CD4-positive, alpha-beta T cell (primary cell): ENCODE measurements around the gene PITPNM3. TPM values are rescaled to one million over a fixed set of nuclear protein-coding genes. Genes with fewer than 3 reads are reported as not detected.

Experiments used
- ATAC-seq: fragments of 200-7000 bp; cut with Tn5 transposase; one replicate; pipeline ENCODE4 v1.10.0; 2022; ENCODE audit warnings: mild to moderate bottlenecking; ENCODE audit not compliant: poor library complexity
- CTCF ChIA-PET: fragments of 350-600 bp; sonication (Branson Sonifier 250); formaldehyde crosslinking; loops from one replicate; lab custom pipeline; 2021; ENCODE audit warnings: antibody characterized with exemption, inconsistent platforms; lab: Charles Lee
- POLR2A ChIA-PET: fragments of 350-600 bp; sonication (Branson Sonifier 250); formaldehyde crosslinking; loops from one replicate; lab custom pipeline; 2021; ENCODE audit warnings: antibody characterized with exemption, inconsistent platforms; lab: Charles Lee
- DNase-seq, 14 experiments: peaks; one replicate each; pipeline ENCODE4 v3.0.0-alpha.2; 2013 to 2020; ENCODE audit warnings: mixed read lengths in 2 of 14
- H3K27ac ChIP-seq, 2 donors: one replicate each; pipeline versions ENCODE4 v1.5.1 to v1.7.0; 2013; ENCODE audit warnings: low read length in 2 of 2, low read depth in 1 of 2, mild to moderate bottlenecking in 1 of 2
- H3K27me3 ChIP-seq, 2 experiments: 1 replicate in 1 of 2; 2 replicates in 1 of 2; pipeline versions ENCODE4 v1.6.1 to v1.7.0; 2013; ENCODE audit warnings: low read length in 2 of 2, control low read depth in 1 of 2, mild to moderate bottlenecking in 1 of 2, moderate library complexity in 1 of 2; ENCODE audit not compliant: insufficient read depth in 2 of 2, control insufficient read depth in 1 of 2
- H3K36me3 ChIP-seq: one replicate; pipeline ENCODE4 v1.6.1; 2013; ENCODE audit warnings: low read length, control low read depth; ENCODE audit not compliant: insufficient read depth
- H3K4me1 ChIP-seq: one replicate; pipeline ENCODE4 v1.6.1; 2013; ENCODE audit warnings: low read length, control low read depth; ENCODE audit not compliant: insufficient read depth
- H3K4me3 ChIP-seq: one replicate; pipeline ENCODE4 v1.5.1; 2013; ENCODE audit warnings: mild to moderate bottlenecking, low read length, moderate library complexity
- H3K9me3 ChIP-seq, 2 experiments: 1 replicate in 1 of 2; 2 replicates in 1 of 2; pipeline versions ENCODE4 v1.6.1 to v1.7.0; 2013; ENCODE audit warnings: low read length in 2 of 2, mild to moderate bottlenecking in 2 of 2, control low read depth in 1 of 2, moderate library complexity in 1 of 2; ENCODE audit not compliant: control insufficient read depth in 1 of 2, insufficient read depth in 1 of 2
- H3K27ac Mint-ChIP-seq: one replicate; pipeline ENCODE4 v1.8.0; 2020; ENCODE audit warnings: mixed read lengths
- H3K27me3 Mint-ChIP-seq: one replicate; pipeline ENCODE4 v1.8.0; 2021; ENCODE audit warnings: mixed read lengths
- H3K36me3 Mint-ChIP-seq: one replicate; pipeline ENCODE4 v1.8.0; 2021; ENCODE audit warnings: low read depth, mixed read lengths
- H3K4me1 Mint-ChIP-seq: one replicate; pipeline ENCODE4 v1.8.0; 2021; ENCODE audit warnings: low read depth, mixed read lengths
- H3K4me3 Mint-ChIP-seq: one replicate; pipeline ENCODE4 v1.8.0; 2020; ENCODE audit warnings: mild to moderate bottlenecking, mixed read lengths
- H3K9me3 Mint-ChIP-seq: one replicate; pipeline ENCODE4 v1.8.0; 2020; ENCODE audit warnings: mixed read lengths
- intact Hi-C, 2 experiments: fragments of 100-400 bp; cut with DNase I in 1 of 2; cut with micrococcal nuclease in 1 of 2; formaldehyde crosslinking; loops; one replicate each; pipeline versions ENCODE4 v1.15.1 to v1.9.0; 2023 to 2025; cut with DNase I, micrococcal nuclease
- polyA plus RNA-seq, 2 donors: library from polyadenylated mRNA; unstranded; fragments of 120-200 nt; gene quantifications; one replicate each; pipeline ENCODE4 v1.2.1, GENCODE V29; 2013
- total RNA-seq, 174 experiments: library from RNA in 2 of 174; stranded (reverse) in 2 of 174; gene quantifications; one replicate each; pipeline ENCODE4 v1.2.3 and lab custom pipeline; 2021 to 2026
- TF ChIP-seq, protein P1 (sequence below): fragments of 200-600 bp; IDR thresholded peaks from one replicate; pipeline ENCODE4 v1.8.0; 2022; ENCODE audit warnings: antibody characterized with exemption, mild to moderate bottlenecking

The PITPNM3 gene
- total RNA-seq (under 1 TPM; 0.34 to 0.41 TPM), total RNA-seq (lab: John Stamatoyannopoulos, UW) (0.10 to 3.1 (median 1.2) reads per million in 172 experiments)
- polyA plus RNA-seq (2013, experiment 1 of 2): 0.19 TPM
- 0.33 TPM for polyA plus RNA-seq (2013, experiment 2 of 2)

DNA sequence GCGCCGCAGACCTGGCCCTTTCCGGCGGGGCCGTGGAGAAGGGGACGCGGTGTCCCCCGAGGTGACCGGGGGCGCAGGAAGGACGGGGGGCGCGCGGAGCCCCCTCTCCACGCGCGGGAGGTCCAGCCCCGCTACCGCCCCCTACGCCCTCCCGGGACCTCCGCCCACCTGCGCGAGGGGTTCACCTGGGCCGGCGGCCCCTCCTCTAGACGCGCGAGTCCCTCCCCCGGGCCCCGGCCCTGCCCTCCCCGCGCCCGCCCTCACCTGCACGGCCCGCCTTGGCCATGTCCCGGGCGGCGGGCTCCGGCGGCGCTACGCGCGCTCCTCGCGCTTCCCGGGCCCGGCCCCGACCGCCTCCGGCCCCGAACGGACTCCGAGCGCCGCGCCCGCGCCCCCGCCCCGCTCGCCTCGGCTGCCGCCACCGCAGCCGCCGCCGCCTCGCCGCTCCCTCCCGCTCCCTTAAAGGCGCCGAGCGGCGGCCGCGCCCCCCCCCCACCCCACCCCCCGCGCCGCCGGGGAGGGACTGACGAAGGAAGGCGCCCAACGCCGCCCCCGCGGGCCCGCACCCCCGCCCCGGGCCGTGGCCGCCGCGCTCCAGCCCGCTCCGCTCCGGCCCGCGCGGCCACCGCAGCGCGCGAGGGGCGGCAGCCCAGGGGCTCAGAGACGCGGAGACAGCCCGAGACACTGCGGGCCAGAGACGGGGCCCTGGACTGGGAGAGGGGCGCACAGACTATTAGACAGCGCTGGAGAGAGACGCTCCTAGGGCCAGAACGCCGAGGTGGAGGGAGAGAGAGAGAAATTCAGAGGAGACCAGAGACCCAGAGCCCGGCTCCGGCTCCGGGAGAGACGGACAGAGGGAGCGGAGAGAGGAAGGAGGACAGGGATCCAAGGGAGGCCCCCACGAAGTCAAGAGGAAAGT, at the start of gene PITPNM3:
PITPNM3 (minus strand) TSS at position 435 of the 919 bp plus-strand sequence; CDS start at position 286, 149 bp downstream.
- POLR2A ChIA-PET: no interaction called here
- H3K36me3 Mint-ChIP-seq: no peaks in the 10 kb centered on the region
- Histone ChIP-seq H3K36me3 (no peaks in the 10 kb centered on the region), H3K4me3 (peak within 1 kb of the TSS; percentile 14), H3K27ac (no peak within 1 kb of the TSS), H3K4me1 (peaks cover 16% of the 10 kb centered on the region), H3K27me3 (peaks cover 34 to 39% of the 10 kb centered on the region in 2 experiments), H3K9me3 (peaks cover 0 to 13% of the 10 kb centered on the region in 2 experiments)
- H3K9me3 Mint-ChIP-seq: no peaks in the 10 kb centered on the region
- DNase-seq (no peak), ATAC-seq (peak; percentile 26)
- H3K27me3 Mint-ChIP-seq: peaks cover 66% of the 10 kb centered on the region
- CTCF ChIA-PET: no interaction called here
- H3K4me3 Mint-ChIP-seq: peak within 1 kb of the TSS; percentile 74
- no peak within 1 kb of the TSS for H3K27ac Mint-ChIP-seq
- intact Hi-C loops: no loop called here
- peaks cover 12% of the 10 kb centered on the region for H3K4me1 Mint-ChIP-seq
- TF ChIP-seq, protein P1, sequence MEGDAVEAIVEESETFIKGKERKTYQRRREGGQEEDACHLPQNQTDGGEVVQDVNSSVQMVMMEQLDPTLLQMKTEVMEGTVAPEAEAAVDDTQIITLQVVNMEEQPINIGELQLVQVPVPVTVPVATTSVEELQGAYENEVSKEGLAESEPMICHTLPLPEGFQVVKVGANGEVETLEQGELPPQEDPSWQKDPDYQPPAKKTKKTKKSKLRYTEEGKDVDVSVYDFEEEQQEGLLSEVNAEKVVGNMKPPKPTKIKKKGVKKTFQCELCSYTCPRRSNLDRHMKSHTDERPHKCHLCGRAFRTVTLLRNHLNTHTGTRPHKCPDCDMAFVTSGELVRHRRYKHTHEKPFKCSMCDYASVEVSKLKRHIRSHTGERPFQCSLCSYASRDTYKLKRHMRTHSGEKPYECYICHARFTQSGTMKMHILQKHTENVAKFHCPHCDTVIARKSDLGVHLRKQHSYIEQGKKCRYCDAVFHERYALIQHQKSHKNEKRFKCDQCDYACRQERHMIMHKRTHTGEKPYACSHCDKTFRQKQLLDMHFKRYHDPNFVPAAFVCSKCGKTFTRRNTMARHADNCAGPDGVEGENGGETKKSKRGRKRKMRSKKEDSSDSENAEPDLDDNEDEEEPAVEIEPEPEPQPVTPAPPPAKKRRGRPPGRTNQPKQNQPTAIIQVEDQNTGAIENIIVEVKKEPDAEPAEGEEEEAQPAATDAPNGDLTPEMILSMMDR: no peak

DNA sequence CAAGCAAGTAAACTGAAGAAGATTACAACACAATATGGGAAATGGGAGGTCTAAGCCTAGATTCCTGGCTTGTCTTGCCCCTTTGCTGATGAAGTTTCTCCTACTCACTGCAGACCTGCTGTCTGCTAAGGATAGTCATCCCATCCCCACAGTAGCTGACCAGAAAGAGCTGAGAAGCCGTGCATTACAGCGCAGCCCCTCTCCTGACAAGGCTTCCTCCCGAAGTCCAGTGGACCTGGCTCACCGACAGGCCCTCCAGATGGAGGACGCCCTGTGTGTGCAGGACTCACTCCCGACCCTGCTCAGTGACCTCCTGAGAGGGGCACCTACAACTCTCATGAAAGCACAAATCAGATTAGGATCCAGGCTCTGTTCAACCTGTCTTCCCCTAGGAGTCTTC, 48.8 kb upstream of the PITPNM3 start:
- Mint-ChIP-seq H3K36me3 (peaks cover 95% of the 10 kb centered on the region), H3K9me3 (no peaks in the 10 kb centered on the region), H3K27ac (no peak overlapping the region), H3K4me1 (no peaks in the 10 kb centered on the region), H3K4me3 (no peak overlapping the region), H3K27me3 (no peaks in the 10 kb centered on the region)
- Histone ChIP-seq H3K27ac (no peak overlapping the region), H3K27me3 (no peaks in the 10 kb centered on the region), H3K36me3 (peaks cover 78% of the 10 kb centered on the region), H3K4me3 (no peak overlapping the region), H3K4me1 (no peaks in the 10 kb centered on the region), H3K9me3 (no peaks in the 10 kb centered on the region)
- ChIA-PET CTCF (no interaction called here), POLR2A (no interaction called here)
- DNase-seq (no peak), ATAC-seq (no peak)
- intact Hi-C loops: no loop called here
- TF ChIP-seq, protein P1: no peak

DNA sequence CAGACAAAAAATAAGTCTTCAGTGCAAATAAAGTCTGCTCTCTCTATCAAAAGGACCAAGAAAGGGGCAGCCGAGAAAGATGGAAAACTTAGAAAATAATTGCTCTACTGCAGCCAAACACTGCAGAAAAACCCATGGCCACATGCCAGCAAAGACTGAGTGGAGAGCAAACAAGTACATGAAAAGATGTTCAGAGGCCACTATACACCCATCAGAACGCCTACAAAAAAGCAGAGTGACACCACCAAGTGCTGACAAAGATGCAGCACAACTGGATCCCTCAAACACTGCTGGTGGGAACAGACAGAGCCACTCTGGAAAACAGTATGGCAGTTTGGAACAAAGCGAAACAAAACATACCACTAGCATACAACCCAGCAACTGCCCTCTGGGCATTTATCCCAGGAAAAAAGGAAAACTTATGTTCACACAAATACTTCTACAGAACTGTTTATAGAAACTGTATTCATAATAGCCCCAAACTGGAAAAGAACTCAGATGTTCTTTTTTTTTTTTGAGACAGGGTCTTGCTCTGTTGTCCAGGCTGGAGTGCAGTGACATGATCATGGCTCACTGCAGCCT, 47.5 kb upstream of the PITPNM3 start:
- ATAC-seq (no peak), DNase-seq (no peak)
- Histone ChIP-seq H3K36me3 (peaks cover 76% of the 10 kb centered on the region), H3K4me3 (no peak overlapping the region), H3K9me3 (no peaks in the 10 kb centered on the region), H3K27me3 (no peaks in the 10 kb centered on the region), H3K4me1 (no peaks in the 10 kb centered on the region), H3K27ac (no peak overlapping the region)
- no peaks in the 10 kb centered on the region for H3K27me3 Mint-ChIP-seq
- no peak overlapping the region for H3K4me3 Mint-ChIP-seq
- no peaks in the 10 kb centered on the region for H3K9me3 Mint-ChIP-seq
- ChIA-PET POLR2A (no interaction called here), CTCF (no interaction called here)
- peaks cover 96% of the 10 kb centered on the region for H3K36me3 Mint-ChIP-seq
- H3K27ac Mint-ChIP-seq: no peak overlapping the region
- TF ChIP-seq, protein P1: no peak
- H3K4me1 Mint-ChIP-seq: no peaks in the 10 kb centered on the region
- intact Hi-C loops: no loop called here
